Right lobe of liver (tissue), 6 donors: ENCODE data around the gene BLOC1S6. TPM values are rescaled to one million over a fixed set of nuclear protein-coding genes. Genes with fewer than 3 reads are reported as not detected.

Experiments
- ATAC-seq, 4 donors: fragments of 200-7000 bp; cut with Tn5 transposase; one replicate each; pipeline ENCODE4 v1.9.1; 2020; ENCODE audit warnings: mild to moderate bottlenecking in 4 of 4, moderate library complexity in 4 of 4
- DNase-seq, 3 donors: peaks; one replicate each; pipeline ENCODE4 v3.0.0-alpha.2; 2020
- H3K27ac ChIP-seq, 3 donors: fragments of 200-600 bp; one replicate each; pipeline ENCODE4 v1.8.0; 2022
- H3K27me3 ChIP-seq, 2 donors: fragments of 200-600 bp; one replicate each; pipeline ENCODE4 v1.8.0; 2022
- H3K36me3 ChIP-seq, 4 donors: fragments of 200-600 bp; sonication (generic) in 1 of 4; one replicate each; pipeline versions ENCODE4 v1.5.1 to v1.8.0; 2017 to 2022; ENCODE audit warnings: control low read depth in 1 of 4
- H3K4me1 ChIP-seq, 4 donors: fragments of 200-600 bp; sonication (generic) in 1 of 4; one replicate each; pipeline versions ENCODE4 v1.5.1 to v1.8.0; 2017 to 2022; ENCODE audit warnings: control low read depth in 1 of 4
- H3K4me3 ChIP-seq, 3 donors: fragments of 200-600 bp; one replicate each; pipeline ENCODE4 v1.8.0; 2022
- H3K9me3 ChIP-seq, 4 donors: fragments of 200-600 bp; sonication (generic) in 1 of 4; one replicate each; pipeline versions ENCODE4 v1.5.1 to v1.8.0; 2017 to 2022; ENCODE audit warnings: control low read depth in 1 of 4
- CTCF ChIP-seq, 4 donors: fragments of 200-600 bp in 3 of 4; fragments of 450-650 bp in 1 of 4; IDR thresholded peaks; one replicate each; pipeline versions ENCODE4 v1.5.1 to v1.8.0; 2016 to 2022; ENCODE audit warnings: antibody characterized with exemption in 4 of 4, mild to moderate bottlenecking in 2 of 4
- POLR2A ChIP-seq: fragments of 450-650 bp; IDR thresholded peaks from one replicate; pipeline ENCODE4 v1.6.1; 2017; ENCODE audit warnings: antibody characterized with exemption, mild to moderate bottlenecking
- WGBS: methylation state at CpG from one replicate; pipeline ENCODE4 v1.1.6; 2018; ENCODE audit warnings: low coverage, low lambda C conversion rate; ENCODE audit not compliant: insufficient coverage; ENCODE audit errors: missing lambda C conversion rate; 5-methylcytosine and 5-hydroxymethylcytosine counted together
- intact Hi-C, 2 donors: fragments of 100-400 bp; cut with DNase I; formaldehyde crosslinking; loops; one replicate each; pipeline versions ENCODE4 v1.11.2 to v1.14.1; 2022
- total RNA-seq, 6 experiments: library from RNA; depleted of rRNA in 2 of 6; stranded (reverse); fragments of >200 nt in 2 of 6; fragmentation: NEBNext Ultra II Directional in 3 of 6; extraction: Animal tissue kit (Norgen Biotek cat#: 25700) in 3 of 6; gene quantifications; one replicate each; pipeline versions ENCODE4 v1.1.0 to v1.2.4, GENCODE V29; 2016 to 2023
- donor health status: DM: no; HTN: yes; CAD: no.
- donor health status: DM: no; HTN: no; CAD: no.
- donor health status: DM: no; HTN: no; CAD: no.
- donor health status: DM: no; HTN: yes; CAD: no.
- donor health status: DM: no; HTN: yes; CAD: no.

BLOC1S6 gene
- total RNA-seq, 6 experiments from 2014 or later = 15.9 to 33.7 (median 24.3) TPM

GRCh38 chr15:45631776-45632175 lies 44.6 kb downstream of the BLOC1S6 start:
- intact Hi-C loops = no loop called here
- no peak for TF ChIP-seq POLR2A
- TF ChIP-seq CTCF (IDR thresholded peaks at IDR 0.05) = no peak

DNA sequence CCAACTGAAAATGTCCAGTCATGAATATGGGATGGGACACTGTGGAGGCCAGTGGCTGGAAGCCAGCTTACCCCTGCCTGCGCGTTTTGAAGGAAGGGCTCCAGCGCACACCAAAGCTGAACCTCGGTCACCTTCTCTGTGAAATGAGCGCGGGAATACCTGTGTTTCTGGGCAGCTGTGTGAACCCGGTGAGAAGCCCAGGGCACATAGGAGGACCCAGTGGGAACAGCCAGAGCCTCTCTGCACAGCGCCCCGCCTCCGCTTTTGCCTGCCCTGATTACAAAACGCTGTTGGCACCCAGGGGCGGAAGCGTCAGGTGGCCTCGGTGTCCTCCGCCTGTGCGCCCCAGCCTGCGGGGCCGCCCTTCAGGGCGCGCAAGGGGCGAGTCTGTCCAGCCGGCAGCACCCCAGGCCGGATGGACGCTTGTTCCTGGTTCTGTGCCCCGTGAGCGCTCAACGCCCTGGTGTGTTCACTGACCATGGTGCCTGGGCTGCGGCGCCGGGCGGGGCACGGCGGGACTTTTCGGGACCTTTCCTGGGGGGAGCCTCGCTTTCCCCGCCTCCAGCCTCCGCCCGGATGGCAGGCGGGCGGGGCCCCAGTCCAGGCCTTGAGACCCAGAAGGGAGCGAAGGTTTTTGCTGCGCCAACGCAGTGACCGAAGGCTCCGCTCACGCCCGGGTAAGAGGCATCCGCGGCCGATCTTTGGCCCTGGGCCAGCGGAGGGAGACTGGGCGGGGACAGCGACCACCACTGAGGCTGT lies 47.4 kb downstream of the BLOC1S6 start, which contains the start of gene SQOR:
Gene SQOR (plus strand): TSS at position 598 of the 759 bp plus-strand sequence. CDS start 23,895 bp downstream, outside the sequence.
- intact Hi-C loops = no loop called here
- peak; percentile 78 to 90 (median 85) for ATAC-seq
- H3K9me3 ChIP-seq = no peaks in the 10 kb centered on the region
- H3K4me3 ChIP-seq = peak within 1 kb of the TSS; percentile 73 to 96 (median 91)
- 1% methylated on average over 20 of the region's 53 CpGs for WGBS
- H3K36me3 ChIP-seq = no peaks in the 10 kb centered on the region
- peak within 1 kb of the TSS; percentile 95 to 99 (median 96) for H3K27ac ChIP-seq
- peaks cover 0 to 28% (median 5%) of the 10 kb centered on the region in 4 donors for H3K4me1 ChIP-seq
- DNase-seq = peak; percentile 92 to 97 (median 96)
- H3K27me3 ChIP-seq = no peaks in the 10 kb centered on the region
- TF ChIP-seq CTCF (IDR thresholded peaks at IDR 0.05) = peak in 1 of 4 donors; percentile 4
- peak; percentile 94 for TF ChIP-seq POLR2A

More at GRCh38 chr15:45631776-45632175, 44.6 kb downstream of the BLOC1S6 start:
- Histone ChIP-seq H3K9me3 (no peaks in the 10 kb centered on the region), H3K4me3 (no peak overlapping the region), H3K27me3 (no peaks in the 10 kb centered on the region), H3K27ac (no peak overlapping the region), H3K36me3 (no peaks in the 10 kb centered on the region), H3K4me1 (peaks cover 0 to 17% (median 2%) of the 10 kb centered on the region in 4 donors)
- no peak for ATAC-seq
- no peak for DNase-seq
- WGBS = 57% methylated on average over 2 of the region's 2 CpGs

- Histone ChIP-seq H3K9me3 (no peaks in the 10 kb centered on the region), H3K4me1 (peaks cover 0 to 34% (median 5%) of the 10 kb centered on the region in 4 donors), H3K4me3 (peak overlapping the region; percentile 73 to 96 (median 91)), H3K27ac (peak overlapping the region; percentile 95 to 99 (median 96)), H3K36me3 (no peaks in the 10 kb centered on the region), H3K27me3 (no peaks in the 10 kb centered on the region)
- intact Hi-C loops = no loop called here
- 0% methylated on average over 3 of the region's 29 CpGs for WGBS
- DNase-seq (peak; percentile 84 to 87 (median 85)), ATAC-seq (peak; percentile 60 to 68 (median 64))
- TF ChIP-seq CTCF (IDR thresholded peaks at IDR 0.05) (peak; percentile 35 to 61 (median 55)), POLR2A (no peak)
Observed at GRCh38 chr15:45635191-45635638, 48.0 kb downstream of the BLOC1S6 start.

DNA sequence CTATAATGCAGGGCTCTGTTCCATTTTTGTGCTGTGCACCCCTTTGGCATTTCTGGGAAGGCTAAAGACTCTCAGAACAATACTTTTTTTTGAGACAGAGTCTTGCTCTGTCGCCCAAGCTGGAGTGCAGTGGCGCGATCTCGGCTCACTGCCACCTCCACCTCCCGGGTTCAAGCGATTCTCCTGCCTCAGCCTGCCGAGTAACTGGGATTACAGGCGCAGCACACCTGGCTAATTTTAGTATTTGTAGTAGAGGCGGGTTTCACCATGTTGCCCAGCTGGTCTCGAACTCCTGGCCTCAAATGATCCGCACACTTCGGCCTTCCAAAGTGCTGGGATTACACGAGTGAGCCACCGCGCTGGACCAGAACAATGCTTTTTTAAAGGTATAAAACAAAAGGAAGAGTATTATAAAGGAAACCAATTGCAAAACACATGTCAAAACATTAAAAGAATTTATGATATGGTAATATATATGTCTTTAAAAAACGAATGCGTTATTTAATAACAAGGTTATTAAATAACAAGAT lies 48.6 kb downstream of the BLOC1S6 start:
- WGBS = 27% methylated on average over 15 of the region's 17 CpGs
- Histone ChIP-seq H3K36me3 (no peaks in the 10 kb centered on the region), H3K4me1 (peaks cover 0 to 40% (median 9%) of the 10 kb centered on the region in 4 donors), H3K27me3 (no peaks in the 10 kb centered on the region), H3K4me3 (peak overlapping the region; percentile 73 to 96 (median 91)), H3K9me3 (no peaks in the 10 kb centered on the region), H3K27ac (peak overlapping the region; percentile 95 to 99 (median 96))
- no peak for DNase-seq
- intact Hi-C loops = no loop called here
- no peak for TF ChIP-seq POLR2A
- TF ChIP-seq CTCF (IDR thresholded peaks at IDR 0.05) = no peak
- ATAC-seq = no peak
